HAP-1 (cell line): ENCODE results near the gene ZNF391.

ENCODE experiments used
- DNase-seq, 2 experiments: peaks; one replicate each; pipeline ENCODE4 v3.0.0-alpha.2; 2016 to 2020; ENCODE audit warnings: low spot score in 2 of 2
- H3K27me3 ChIP-seq: fragments of 250-450 bp; sonication (Bioruptor Pico); 2 replicates; pipeline ENCODE4 v1.5.1; 2020; ENCODE audit warnings: low read depth, mild to moderate bottlenecking, moderate library complexity
- H3K36me3 ChIP-seq: fragments of 250-450 bp; sonication (Bioruptor Pico); replicated peaks from 2 replicates; pipeline ENCODE4 v1.5.1; 2020; ENCODE audit warnings: mild to moderate bottlenecking
- H3K4me1 ChIP-seq: fragments of 250-450 bp; sonication (Bioruptor Pico); 2 replicates; pipeline ENCODE4 v1.5.1; 2020; ENCODE audit warnings: mild to moderate bottlenecking
- H3K4me3 ChIP-seq: fragments of 250-450 bp; sonication (Bioruptor Pico); 2 replicates; pipeline ENCODE4 v1.5.1; 2020; ENCODE audit warnings: mild to moderate bottlenecking, moderate library complexity
- H3K9me3 ChIP-seq: fragments of 250-450 bp; sonication (Bioruptor Pico); 2 replicates; pipeline ENCODE4 v1.5.1; 2020; ENCODE audit warnings: mild to moderate bottlenecking, moderate library complexity
- in situ Hi-C: fragments of 300-500 bp; cut with MboI; formaldehyde crosslinking; loops from 3 replicates; pipeline ENCODE4 v1.14.3; 2020; ENCODE audit warnings: low sequenced_read_pairs, inconsistent platforms, mixed read lengths

ZNF391 gene

DNA sequence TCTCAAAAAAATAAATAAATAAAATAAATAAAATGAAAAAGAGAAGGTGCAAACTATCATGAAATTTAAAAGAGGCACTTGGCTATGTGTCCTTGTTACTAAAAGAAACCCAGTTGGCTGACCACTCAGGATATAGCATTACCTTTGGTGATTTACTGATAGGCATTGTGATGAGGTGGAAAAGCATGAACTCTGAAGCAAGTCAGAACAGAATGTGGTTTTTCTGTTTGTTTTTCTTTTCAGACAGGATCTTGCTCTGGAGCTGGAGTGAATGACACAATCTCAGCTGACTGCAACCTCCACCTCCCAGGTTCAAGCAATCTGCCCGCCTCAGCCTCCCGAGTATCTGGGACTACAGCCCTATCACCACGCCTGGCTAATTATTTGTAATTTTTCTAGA, 52.4 kb downstream of the ZNF391 start:
- Histone ChIP-seq H3K4me3 (no peak overlapping the region), H3K9me3 (no peaks in the 10 kb centered on the region), H3K4me1 (no peaks in the 10 kb centered on the region), H3K27me3 (no peaks in the 10 kb centered on the region), H3K36me3 (no peaks in the 10 kb centered on the region)
- no peak for DNase-seq
- in situ Hi-C loops = no loop called here

DNA sequence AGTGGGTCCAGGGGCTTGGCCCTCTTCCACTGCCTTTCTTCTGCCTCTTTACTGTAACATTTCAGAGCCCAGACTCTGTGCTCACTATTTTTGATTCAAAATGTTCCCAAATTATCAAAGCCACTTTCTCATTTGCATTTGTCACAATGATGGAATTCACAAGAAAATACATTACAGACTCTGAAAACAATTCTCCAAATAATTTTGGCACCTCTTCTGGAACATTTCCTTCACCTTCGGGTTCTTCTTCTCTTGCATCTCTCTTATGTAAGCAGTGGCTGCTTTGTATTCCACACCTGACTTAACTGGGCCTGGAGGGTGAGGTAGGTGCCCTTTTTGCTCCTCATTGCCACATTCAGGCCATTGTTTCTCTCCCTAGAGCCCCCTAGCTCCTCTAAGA, 54.4 kb downstream of the ZNF391 start:
- Histone ChIP-seq H3K4me3 (no peak overlapping the region), H3K36me3 (no peaks in the 10 kb centered on the region), H3K27me3 (no peaks in the 10 kb centered on the region), H3K9me3 (no peaks in the 10 kb centered on the region), H3K4me1 (no peaks in the 10 kb centered on the region)
- DNase-seq = no peak
- in situ Hi-C loops = no loop called here

DNA sequence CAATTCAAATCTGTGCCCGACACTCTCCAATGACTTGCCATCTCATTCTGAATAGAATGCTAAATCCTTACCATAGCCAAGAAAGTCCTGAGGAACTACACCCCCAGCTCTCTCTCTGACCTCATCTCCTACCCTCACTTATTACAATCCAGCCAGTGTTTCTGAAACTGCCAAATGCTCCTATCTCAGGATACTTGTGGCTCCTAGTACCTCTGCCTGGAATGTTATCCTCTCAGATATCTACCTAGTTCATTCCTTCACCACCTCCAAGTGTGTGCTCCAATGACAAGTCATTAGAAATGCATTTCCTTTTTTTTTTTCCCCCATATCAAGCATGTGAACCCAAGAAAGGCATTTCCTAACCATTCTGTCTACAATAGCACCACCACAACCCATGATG, 59.9 kb downstream of the ZNF391 start:
- H3K9me3 ChIP-seq = peaks cover 23% of the 10 kb centered on the region
- in situ Hi-C loops = no loop called here
- no peaks in the 10 kb centered on the region for H3K4me1 ChIP-seq
- no peak overlapping the region for H3K4me3 ChIP-seq
- H3K36me3 ChIP-seq = peaks cover 14% of the 10 kb centered on the region
- H3K27me3 ChIP-seq = no peaks in the 10 kb centered on the region
- DNase-seq = no peak

DNA sequence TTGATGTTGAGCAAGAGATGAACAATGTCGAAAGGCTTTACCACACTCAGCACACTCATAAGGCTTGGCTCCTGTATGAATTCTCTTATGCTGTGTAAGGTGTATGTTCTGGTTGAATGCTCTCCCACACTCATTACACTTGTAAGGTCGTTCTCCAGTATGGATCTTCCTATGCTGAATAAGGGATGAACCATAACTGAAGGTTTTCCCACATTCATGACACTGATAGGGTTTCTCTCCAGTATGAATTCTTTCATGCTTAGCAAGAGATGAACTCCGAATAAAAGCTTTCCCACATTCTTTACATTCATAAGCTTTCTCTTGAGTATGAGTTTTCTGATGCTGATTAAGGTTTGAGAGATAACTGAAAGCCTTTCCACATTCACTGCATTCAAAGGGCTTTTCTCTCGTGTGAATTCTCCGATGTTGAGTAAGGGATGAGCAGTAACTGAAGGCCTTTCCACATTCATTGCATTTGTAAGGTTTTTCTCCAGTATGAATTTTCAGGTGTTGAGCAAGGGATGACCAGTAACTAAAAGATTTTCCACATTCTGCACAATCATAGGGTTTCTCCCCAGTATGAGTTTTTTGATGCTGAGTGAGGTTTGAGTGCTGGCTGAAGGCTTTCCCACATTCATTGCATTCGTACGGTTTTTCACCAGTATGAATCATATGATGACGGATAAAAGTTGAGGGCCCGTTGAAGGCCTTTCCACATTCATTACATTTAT, 63.3 kb downstream of the ZNF391 start:
- H3K27me3 ChIP-seq = no peaks in the 10 kb centered on the region
- DNase-seq = no peak
- peaks cover 30% of the 10 kb centered on the region for H3K9me3 ChIP-seq
- H3K36me3 ChIP-seq = peaks cover 42% of the 10 kb centered on the region
- in situ Hi-C loops = no loop called here
- no peak overlapping the region for H3K4me3 ChIP-seq
- H3K4me1 ChIP-seq = no peaks in the 10 kb centered on the region

DNA sequence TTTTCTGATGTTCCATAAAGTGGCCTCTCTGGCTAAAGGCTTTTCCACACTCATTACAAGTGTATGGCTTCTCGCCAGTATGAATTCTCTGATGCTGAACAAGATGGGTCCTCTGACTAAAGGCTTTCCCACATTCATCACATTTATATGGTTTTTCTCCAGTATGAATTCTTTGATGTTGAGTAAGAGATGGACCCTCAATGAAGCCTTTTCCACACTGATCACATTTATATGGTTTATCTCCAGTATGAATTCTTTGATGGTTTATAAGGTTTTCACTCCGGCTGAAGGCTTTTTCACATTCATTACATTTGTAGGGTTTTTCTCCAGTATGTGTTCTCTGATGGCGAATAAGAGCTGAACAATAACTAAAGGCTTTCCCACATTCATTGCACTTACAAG, 63.9 kb downstream of the ZNF391 start:
- Histone ChIP-seq H3K4me1 (no peaks in the 10 kb centered on the region), H3K9me3 (peaks cover 30% of the 10 kb centered on the region), H3K36me3 (peaks cover 48% of the 10 kb centered on the region), H3K27me3 (no peaks in the 10 kb centered on the region), H3K4me3 (no peak overlapping the region)
- in situ Hi-C loops = no loop called here
- no peak for DNase-seq
